Measurements from ENCODE around the gene GAS7. TPM values are rescaled to one million over a fixed set of nuclear protein-coding genes. Genes with fewer than 3 reads are reported as not detected.

Gene GAS7
- total RNA-seq, 1 donor from 2014 or later = 2.9 TPM

GRCh38 chr17:9999919-10000695 is 198.3 kb downstream of the GAS7 start:
- Histone ChIP-seq H3K27me3 (no peaks in the 10 kb centered on the region), H3K27ac (no peak overlapping the region), H2AFZ (replicated peaks) (no peak overlapping the region), H3F3A (ENCODE audit: low read depth) (peaks cover 3% of the 10 kb centered on the region), H4K20me1 (ENCODE audit: low read depth) (no peaks in the 10 kb centered on the region), H3K4me1 (peaks cover 3% of the 10 kb centered on the region), H3K79me2 (ENCODE audit: low read depth) (no peaks in the 10 kb centered on the region), H3K36me3 (no peaks in the 10 kb centered on the region), H3K4me3 (no peak overlapping the region), H3K4me2 (no peak overlapping the region), H3K9me3 (ENCODE audit: low read depth) (no peaks in the 10 kb centered on the region), H3K9ac (no peak overlapping the region)
- no peaks in the 10 kb centered on the region for H3K36me3 Mint-ChIP-seq
- no peaks in the 10 kb centered on the region for H3K9me3 Mint-ChIP-seq
- no peak overlapping the region for H3K4me3 Mint-ChIP-seq
- DNase-seq (ENCODE audit: low spot score) = no peak
- H3K27me3 Mint-ChIP-seq (ENCODE audit: insufficient read depth, low read depth) = peaks cover 3% of the 10 kb centered on the region
- H3K27ac Mint-ChIP-seq = no peak overlapping the region
- TF ChIP-seq EZH2 (IDR thresholded peaks at IDR 0.05) (no peak), EZH2phosphoT487 (IDR thresholded peaks at IDR 0.05) (no peak)
- TF ChIP-seq, protein P1, sequence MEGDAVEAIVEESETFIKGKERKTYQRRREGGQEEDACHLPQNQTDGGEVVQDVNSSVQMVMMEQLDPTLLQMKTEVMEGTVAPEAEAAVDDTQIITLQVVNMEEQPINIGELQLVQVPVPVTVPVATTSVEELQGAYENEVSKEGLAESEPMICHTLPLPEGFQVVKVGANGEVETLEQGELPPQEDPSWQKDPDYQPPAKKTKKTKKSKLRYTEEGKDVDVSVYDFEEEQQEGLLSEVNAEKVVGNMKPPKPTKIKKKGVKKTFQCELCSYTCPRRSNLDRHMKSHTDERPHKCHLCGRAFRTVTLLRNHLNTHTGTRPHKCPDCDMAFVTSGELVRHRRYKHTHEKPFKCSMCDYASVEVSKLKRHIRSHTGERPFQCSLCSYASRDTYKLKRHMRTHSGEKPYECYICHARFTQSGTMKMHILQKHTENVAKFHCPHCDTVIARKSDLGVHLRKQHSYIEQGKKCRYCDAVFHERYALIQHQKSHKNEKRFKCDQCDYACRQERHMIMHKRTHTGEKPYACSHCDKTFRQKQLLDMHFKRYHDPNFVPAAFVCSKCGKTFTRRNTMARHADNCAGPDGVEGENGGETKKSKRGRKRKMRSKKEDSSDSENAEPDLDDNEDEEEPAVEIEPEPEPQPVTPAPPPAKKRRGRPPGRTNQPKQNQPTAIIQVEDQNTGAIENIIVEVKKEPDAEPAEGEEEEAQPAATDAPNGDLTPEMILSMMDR (IDR thresholded peaks at IDR 0.05) = no peak
- peaks cover 9% of the 10 kb centered on the region for H3K4me1 Mint-ChIP-seq

- H2AFZ ChIP-seq (replicated peaks) = no peak overlapping the region
Measured at GRCh38 chr17:9998060-9998459, 200.3 kb downstream of the GAS7 start.

DNA sequence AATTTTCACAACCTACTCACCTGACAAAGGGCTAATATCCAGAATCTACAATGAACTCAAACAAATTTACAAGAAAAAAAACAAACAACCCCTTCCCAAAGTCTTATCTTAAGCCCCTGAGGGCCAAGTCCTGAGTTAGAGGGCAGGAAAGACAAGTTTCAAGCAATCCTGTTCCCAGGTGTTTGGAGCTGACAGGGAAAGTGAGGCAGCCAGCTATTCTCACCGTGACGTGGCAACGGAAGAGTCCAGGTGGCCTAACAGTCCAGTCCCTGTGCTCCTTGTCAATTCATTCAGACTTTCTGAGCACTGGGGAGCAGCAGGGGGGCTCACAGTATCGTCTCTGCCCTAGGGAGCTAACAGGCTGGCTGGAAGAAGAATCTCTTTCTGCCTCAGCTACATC is 203.6 kb downstream of the GAS7 start:
- no peak overlapping the region for H2AFZ ChIP-seq (replicated peaks)
- no peak overlapping the region for H3K27ac ChIP-seq
- H3K9me3 ChIP-seq (ENCODE audit: low read depth) = no peaks in the 10 kb centered on the region
- H3K4me2 ChIP-seq = no peak overlapping the region
- H3K9ac ChIP-seq = no peak overlapping the region
- H3K79me2 ChIP-seq (ENCODE audit: low read depth) = no peaks in the 10 kb centered on the region
- H4K20me1 ChIP-seq (ENCODE audit: low read depth) = no peaks in the 10 kb centered on the region
- H3K4me1 ChIP-seq = no peaks in the 10 kb centered on the region
- Mint-ChIP-seq H3K27me3 (ENCODE audit: insufficient read depth, low read depth) (peaks cover 2% of the 10 kb centered on the region), H3K4me1 (no peaks in the 10 kb centered on the region), H3K9me3 (peaks cover 2% of the 10 kb centered on the region), H3K4me3 (no peak overlapping the region), H3K36me3 (no peaks in the 10 kb centered on the region), H3K27ac (no peak overlapping the region)
- no peak overlapping the region for H3K4me3 ChIP-seq
- H3F3A ChIP-seq (ENCODE audit: low read depth) = no peaks in the 10 kb centered on the region
- no peaks in the 10 kb centered on the region for H3K27me3 ChIP-seq
- TF ChIP-seq EZH2phosphoT487 (IDR thresholded peaks at IDR 0.05) (no peak), EZH2 (IDR thresholded peaks at IDR 0.05) (no peak)
- TF ChIP-seq, protein P1 (IDR thresholded peaks at IDR 0.05) = no peak
- no peak for DNase-seq (ENCODE audit: low spot score)
- H3K36me3 ChIP-seq = no peaks in the 10 kb centered on the region

More at GRCh38 chr17:9998060-9998459, 200.3 kb downstream of the GAS7 start:
- TF ChIP-seq, protein P1 (IDR thresholded peaks at IDR 0.05) = no peak
- TF ChIP-seq EZH2 (IDR thresholded peaks at IDR 0.05) (no peak), EZH2phosphoT487 (IDR thresholded peaks at IDR 0.05) (no peak)
- no peak for DNase-seq (ENCODE audit: low spot score)
- no peak overlapping the region for H3K27ac Mint-ChIP-seq
- Histone ChIP-seq H3K27ac (no peak overlapping the region), H3K9me3 (ENCODE audit: low read depth) (no peaks in the 10 kb centered on the region), H4K20me1 (ENCODE audit: low read depth) (no peaks in the 10 kb centered on the region), H3K4me1 (no peaks in the 10 kb centered on the region), H3F3A (ENCODE audit: low read depth) (no peaks in the 10 kb centered on the region), H3K79me2 (ENCODE audit: low read depth) (no peaks in the 10 kb centered on the region), H3K9ac (no peak overlapping the region), H3K4me2 (no peak overlapping the region), H3K27me3 (no peaks in the 10 kb centered on the region), H3K4me3 (no peak overlapping the region), H3K36me3 (no peaks in the 10 kb centered on the region)
- H3K36me3 Mint-ChIP-seq = no peaks in the 10 kb centered on the region
- no peaks in the 10 kb centered on the region for H3K4me1 Mint-ChIP-seq
- H3K4me3 Mint-ChIP-seq = no peak overlapping the region
- H3K27me3 Mint-ChIP-seq (ENCODE audit: insufficient read depth, low read depth) = no peaks in the 10 kb centered on the region
- no peaks in the 10 kb centered on the region for H3K9me3 Mint-ChIP-seq
